HG02885 (cell line): ENCODE data around the gene TMEM161A.
"Not testable (repeated sequence)": the region's sequence is repeated elsewhere in the genome, so short reads cannot be mapped to it uniquely, and the experiment has no call there.

Source experiments
- ATAC-seq: cut with Tn5 transposase; IDR thresholded peaks from one replicate; pipeline ENCODE4 v1.9.1; 2021; ENCODE audit warnings: mild to moderate bottlenecking; ENCODE audit not compliant: unreplicated experiment, poor library complexity

TMEM161A gene

DNA sequence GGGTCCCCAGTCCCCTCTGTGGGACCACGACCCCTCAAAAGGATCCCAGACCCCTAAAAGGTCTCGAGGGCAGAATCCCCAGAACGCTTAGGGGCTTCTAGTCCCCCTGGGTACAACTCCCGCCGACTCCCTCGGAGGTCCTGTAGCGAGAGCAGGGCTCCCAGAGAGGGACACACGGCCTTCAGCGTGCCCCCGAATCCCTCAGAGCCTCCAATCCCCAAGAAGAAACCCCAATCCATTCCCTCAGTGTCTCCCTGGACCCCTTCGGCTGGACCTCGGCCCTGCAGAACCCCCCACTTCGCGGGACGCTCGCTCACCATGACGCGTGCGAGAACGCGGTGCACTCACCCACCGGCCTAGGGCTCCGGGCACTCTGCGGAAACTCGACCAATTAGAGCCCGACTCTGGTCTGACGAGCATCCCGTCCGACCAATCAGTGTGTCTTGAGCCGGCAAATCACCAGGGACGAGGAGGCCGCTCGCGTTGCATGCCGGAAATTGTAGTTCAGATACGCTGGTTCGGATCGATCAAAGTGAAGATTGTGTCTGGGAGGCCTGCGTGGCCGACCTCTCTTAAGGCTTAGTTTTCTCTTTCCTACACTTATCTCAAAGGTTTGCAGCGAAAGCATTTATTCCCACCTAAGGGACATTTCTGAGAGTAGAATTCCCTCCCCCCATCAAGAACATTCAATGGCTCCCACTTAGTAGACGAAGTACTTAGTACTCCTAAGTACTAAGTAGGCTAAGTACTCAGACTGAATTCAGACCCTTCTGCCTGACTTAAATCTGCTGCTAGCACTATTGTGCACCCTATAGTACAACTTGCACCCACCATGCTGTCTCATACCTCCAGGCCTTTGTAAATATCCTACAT, at the start of gene TMEM161A:
Gene TMEM161A, minus strand, starts transcription at position 370 of the 873 bp plus-strand sequence. Its CDS starts 50 bp downstream, at position 320.
- ATAC-seq = peak; percentile 99

DNA sequence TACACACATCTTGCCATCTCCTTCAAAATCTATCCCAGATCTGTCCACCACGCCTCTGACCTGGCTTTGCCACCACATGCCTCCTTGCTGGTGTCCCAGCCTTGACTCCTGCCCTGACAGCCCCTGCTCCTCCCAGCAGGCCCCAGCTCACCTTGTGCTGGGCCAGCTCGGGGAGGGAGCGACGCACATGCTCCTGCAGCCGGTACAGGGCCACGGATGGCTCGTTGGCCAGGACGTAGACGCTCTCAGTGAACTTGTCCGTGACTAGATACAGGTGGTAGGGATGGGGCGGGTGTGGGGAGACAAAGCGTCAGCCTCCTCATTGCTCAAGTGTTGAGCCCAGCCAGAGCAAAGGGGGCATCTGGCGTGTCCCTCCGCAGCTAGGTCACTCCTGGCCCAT, 48.5 kb upstream of the TMEM161A start:
- no peak for ATAC-seq

DNA sequence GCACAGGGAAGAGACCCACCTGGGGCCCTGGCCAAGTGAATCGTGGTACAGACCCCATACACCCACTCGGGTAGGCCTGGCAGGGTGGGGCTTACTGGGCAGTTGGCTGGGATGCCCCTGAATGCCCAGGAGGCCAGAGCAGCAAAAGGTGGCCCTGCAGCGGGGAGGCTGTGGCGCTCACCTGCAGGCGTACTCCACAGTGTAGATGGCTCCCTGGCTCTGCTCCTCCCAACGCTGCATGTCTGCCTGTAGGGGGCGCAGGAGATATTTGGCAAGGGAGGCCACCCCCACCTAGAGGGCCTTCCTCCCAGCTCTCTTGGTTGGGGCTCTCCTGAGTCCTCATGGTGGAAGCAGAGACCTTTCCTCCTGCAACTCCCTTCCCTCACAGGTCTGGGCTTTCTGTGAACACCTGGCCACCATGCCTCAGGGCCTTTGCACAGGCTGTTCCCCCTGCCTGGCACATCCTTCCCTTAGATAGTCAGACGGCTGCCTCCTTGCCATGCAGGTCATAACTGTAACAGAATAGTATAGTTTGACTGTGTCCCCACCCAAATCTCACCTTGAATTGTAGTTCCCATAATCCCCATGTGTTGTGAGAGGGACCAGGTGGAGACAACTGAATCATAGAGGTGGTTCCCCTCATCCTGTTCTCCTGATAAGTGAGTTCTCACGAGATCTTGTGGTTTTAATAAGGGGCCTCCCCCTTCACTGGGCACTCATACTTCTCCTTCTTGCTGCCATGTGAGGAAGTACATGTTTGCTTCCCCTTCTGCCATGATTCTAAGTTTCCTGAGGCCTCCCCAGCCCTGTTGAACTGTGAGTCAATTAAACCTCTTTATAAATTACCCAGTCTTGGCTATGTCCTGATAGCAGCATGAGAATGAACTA, 47.8 kb upstream of the TMEM161A start:
- no peak for ATAC-seq

DNA sequence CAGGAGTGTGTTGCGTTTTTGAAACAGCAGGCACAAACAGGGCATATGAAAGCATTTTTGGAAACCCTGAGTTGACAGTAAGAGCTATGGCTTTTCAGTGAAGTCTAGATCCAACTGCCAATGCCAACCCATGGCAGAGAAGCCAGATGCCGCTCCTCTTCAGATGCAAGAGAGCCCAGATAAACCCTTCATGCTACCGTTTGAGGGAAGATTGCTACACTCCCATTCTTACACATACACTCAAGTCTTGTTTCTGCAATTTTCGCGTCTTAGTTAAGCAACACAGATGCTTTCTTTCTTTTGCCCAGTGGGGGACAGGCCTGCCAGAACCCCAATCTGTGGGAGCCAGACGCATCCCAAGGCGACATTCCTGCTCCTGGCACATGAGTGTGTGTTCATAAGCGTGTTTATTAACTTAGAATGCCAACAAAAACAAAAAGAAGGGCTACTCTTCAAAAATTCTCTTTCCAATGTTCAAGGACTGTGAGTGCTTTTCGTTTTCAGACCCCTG, 43.3 kb upstream of the TMEM161A start:
- ATAC-seq = no peak

DNA sequence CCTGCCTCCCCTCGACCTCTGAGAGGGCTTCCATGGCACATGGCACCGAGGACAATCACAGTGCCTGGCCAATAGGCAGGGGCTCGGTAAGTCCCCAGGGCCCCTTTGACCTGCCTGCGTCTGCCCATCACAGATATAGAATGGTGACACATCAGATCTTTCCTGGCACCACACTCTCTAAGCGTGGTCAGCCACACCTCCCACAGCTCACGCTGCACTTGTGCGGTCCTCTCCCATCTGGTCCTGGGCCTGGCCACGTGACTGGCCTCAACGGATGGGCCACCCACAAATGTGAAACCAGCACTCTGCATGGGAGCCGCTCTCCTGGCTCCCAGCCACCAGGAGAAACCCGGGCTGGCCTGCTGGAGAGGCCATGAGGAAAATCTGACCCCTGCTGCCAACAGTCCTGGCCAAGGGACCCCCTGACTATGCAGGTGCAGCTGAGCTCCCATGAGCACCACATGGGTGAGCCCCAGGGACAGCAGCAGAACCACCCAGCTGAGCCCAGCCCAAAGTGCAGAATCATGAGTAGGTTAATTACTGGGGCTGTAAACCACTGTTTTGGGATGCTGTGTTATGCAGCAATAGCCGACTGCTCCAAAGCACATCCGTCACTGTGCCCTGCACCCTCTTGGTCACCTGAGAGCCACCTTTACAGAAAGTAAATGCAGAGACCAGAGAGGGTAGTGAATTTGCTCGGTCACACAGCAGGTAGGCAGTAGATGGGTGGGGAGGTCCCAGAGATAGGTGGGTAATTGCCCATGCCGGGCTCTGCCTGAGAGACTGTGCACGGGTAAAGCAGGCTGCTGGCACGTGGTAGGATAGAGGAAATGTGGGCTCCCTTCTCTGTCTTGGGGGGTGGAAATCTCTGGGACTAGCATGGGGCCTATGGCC, 41.5 kb upstream of the TMEM161A start:
- no peak for ATAC-seq

DNA sequence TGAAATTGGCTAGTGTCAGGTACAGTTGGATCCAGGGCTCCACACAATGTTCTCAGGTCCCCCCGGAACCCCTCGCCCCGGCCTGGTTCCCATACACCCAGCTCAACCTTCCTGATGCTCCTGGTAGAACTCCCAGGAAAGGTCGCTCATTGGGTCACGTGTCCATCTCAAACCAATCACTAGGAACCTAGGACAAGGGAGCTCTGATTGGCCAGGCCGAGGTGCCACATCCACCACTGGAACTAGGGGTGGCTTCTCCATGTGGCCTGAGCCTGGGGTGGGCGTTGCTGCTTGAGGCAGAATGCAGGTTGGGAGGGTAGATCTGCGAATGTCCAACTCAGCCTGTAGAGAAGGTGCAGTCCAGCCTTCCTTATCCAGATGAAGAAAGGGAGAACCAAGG, 38.7 kb upstream of the TMEM161A start:
- no peak for ATAC-seq

DNA sequence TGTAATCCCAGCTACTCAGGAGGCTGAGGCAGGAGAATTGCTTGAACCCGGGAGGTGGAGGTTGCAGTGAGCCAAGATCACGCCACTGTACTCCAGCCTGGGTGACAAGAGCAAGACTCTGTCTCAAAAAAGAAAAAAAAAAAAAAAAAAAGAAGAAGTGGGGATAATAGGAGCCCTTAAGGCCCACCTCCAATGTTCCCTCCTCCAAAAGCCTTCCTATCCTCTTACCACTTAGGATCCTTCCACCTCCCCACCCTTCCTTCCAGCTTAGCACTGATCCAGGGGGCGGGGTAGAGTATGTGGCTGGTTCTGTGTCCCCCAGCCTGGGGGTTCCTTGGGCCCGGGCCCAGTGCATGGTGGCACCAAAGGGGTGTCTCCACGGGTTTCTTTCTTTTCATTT, 35.0 kb upstream of the TMEM161A start:
- ATAC-seq = not testable (repeated sequence)

DNA sequence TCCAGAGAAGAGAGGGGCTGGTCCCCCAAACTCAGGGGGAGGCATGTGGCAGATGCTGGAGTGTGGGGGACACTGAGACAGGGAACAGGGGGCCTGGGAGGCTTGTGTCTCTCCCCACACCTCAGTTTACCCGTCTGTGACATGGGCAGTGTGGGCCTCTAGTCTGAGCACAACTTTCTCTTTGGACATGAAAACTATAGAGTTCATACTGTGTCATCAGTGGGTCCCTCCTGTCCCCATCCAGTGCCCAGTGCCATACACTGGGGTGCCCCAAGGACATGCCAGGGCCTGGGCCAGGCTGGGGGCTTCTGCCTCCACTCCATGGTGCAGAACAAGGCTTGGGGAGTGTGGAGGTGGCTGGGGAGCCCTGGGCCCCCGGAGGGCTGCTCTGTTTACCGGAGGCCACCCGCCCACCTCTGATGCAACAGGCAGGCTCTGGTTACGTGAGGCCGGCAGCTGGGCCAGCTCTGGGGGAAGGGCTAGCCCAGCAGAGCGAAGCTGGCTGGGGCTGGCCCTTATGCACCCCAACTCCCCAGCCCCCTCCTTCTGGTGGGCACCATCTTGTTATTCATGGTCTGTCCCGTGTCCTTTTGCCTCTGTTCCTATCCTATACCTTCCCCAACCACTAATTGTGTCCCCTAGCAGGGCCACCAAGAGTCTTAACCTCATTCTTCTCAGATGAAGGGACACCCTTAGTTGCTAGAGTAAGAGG, 33.7 kb upstream of the TMEM161A start:
- no peak for ATAC-seq

DNA sequence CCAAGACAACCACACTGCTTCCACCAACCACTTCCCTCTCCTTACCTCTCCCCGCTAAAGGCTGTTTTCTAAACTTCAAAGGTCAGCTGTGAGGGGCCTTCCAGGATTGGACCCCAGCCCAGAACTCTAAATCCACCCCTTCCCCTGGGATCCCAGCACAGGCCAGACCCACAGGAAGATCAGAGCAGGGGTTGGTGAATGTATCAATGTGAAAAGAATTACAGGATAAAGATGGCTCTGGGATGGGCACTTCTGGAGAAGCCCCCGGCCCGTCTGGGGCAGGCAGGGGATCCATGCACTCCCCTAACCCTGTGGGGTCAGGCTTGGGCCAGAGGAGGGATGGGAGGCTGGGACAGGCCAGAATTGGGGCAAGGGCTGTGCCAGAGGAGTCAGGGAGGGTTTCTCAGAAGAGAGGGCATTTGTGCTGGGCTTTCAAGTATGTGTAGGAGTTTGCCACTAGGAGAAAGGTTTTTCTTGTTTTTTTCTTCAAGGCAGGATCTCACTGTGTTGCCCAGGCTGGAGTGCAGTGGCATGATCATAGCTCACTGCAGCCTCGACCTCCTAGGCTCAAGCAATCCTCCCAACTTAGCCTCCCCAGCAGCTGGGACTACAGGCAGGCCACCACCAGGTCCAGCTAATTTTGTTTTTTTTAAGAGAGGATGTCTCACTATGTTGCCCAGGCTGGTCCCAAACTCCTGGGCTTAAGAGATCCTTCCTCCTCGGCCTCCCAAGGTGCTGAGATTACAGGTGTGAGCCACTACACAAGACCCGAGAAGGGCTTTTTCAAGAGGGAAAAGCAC, 32.8 kb upstream of the TMEM161A start:
- ATAC-seq = no peak

DNA sequence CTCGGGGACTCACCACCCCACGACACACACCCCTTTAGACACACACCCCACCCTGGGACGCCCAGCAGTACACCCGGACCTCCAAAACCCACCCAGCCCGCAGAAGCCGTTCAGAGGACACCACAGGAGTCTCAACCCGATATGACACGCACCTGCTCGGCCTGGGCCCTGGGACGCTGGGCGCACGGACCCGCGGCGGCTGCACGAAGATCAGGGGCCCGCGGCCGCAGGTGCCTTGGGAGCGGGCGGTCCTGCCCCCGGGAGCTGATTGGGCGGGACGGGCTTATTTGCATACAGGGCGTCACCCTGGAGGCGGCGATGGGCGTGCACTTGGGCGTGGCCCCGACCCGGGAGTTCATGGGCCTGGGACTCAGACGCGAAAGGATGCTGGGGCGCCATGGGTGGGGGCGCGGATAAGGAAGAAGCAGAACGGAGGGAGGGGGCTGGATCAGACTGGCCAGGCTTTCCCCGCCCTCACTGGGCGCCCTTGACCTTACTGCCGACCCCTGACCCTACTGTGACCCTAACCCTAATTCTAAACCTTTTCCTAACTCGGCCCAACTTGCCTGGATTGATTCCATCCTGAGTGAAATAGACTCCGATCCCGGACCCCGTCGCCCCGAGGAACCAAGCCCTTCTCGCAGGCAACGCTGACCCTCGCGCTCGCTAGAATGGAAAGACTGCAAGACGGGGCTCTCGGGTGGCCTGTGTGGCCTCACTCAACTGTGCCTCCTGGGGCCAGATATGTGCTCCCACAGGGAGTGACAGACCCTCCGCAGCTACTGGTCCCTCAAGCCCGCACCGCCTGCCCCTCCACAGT, 32.0 kb upstream of the TMEM161A start, which contains the start of gene MEF2B:
Gene MEF2B, minus strand, starts transcription at position 211 of the 820 bp plus-strand sequence. CDS start 19,528 bp downstream, outside the sequence.
- ATAC-seq = peak; percentile 86

DNA sequence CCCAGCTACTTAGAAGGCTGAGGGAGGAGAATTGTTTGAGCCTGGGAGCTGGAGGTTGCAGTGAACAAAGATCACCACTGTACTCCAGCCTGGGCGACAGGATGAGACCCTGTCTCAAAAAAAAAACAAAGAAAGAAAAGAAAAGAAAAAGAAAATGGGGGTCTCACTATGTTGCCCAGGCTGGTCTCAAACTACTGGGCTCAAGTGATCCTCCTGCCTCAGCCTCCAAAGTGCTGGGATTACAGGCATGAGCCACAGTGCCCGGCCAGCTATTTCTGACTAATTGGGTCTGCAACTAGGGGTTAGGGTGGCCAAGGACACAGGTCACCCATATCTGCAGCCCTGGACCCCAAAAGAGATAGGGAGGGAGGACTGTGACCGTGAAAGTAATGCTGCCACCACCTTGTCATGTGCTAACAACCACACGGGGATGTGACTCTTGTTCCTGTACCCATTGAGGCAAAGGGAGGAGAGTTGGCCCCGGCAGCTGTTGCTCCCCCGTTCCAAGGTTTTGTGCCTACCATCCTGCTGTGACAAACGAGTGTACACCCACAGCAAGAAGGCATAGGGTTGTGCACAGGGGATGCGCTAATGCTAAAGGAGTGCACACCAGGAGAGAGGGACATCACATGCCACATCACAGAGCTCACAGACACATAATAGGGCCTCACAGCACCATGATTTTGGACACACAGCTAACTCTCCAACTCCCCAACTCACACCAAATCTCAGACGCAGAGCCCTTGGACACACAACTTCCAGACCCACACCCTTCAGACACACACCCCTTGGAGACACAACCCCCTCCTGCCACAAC, 31.2 kb upstream of the TMEM161A start:
- ATAC-seq = peak; percentile 4

DNA sequence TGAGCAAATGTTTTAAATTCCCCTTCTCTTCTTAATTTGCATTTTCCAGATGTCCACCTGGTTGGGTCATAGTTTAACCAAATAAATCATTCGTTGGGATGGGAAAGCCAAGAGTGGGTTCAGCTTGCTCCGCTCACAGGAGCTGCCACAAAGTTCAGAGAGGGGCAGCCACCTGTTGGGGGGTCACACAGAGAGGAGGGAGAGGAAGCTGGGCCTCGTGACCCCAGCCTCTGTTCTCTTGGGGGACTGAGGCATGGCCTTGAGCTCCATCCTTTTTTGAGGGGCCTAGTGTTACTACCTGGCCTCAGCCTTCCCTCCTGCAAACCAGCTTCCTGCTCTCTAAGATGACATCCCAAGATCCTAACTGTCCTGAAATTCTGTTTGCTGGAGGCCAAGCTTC, 29.3 kb upstream of the TMEM161A start:
- no peak for ATAC-seq

DNA sequence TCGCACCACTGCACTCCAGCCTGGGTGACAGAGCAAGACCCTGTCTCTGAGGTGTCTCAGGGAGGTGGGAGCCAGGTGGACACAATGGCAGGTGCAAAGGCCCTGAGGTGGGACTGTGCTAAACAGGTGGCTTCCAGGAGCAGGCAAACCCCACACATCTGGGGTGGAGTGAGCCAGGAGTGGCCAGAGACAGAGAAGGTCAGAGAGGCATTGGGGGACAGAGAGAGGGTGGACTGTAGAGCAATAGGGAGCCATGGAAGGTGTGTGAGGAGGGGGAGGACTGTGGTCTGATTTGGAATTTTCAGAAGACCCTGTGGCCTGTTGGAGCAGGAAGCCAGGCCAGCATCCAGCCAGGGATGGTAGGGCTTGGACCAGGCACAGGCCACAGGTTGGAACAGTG, 27.1 kb upstream of the TMEM161A start:
- no peak for ATAC-seq

DNA sequence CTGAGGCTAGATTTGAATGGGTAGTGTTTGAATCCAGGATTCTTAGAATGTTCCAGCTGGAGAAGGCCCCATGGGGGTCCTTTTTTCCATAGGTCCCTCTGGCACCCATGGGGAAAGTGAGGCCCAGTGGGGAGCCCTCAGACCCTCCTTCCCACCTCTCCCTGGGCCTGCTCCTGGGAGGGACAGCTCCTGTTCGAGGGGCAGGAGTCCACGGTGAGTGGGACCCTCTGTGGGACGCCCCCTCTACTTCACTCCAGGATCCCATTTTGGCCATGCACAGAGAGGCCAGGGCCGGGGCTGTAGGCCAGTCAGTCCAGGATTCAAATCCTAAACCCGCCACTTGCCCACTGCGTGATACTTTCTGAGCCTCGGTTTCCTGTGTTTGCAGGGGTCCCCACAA, 24.2 kb upstream of the TMEM161A start:
- ATAC-seq = no peak

DNA sequence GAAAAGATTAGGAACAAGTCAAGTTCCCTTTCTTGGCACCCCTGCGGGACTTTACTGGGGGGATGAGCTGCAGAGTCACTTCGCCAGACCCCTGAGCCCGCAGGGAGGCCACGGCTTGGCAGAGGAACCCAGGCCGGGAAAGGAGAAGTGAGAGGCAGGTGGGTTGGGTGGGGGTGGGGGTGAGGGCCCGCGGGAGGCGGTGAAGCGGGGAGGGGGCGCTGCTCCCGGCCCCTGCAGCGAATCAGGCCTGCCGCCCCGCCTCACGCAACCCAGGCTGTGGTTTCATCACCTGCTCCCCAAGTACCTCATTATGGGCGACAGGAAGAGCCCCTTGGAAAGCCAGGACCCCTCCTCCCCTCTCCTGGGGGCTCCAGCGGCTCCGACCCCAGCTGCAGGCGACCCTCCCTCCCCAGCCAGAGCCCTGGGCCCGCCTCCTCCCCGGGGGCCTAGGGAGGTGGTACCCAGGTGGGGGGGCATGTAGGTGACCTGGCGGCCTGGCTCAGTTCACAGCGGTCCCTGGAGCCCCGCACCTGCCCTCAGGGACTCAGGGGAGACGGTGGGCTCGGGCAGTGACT, 22.3 kb upstream of the TMEM161A start:
- peak; percentile 47 for ATAC-seq

DNA sequence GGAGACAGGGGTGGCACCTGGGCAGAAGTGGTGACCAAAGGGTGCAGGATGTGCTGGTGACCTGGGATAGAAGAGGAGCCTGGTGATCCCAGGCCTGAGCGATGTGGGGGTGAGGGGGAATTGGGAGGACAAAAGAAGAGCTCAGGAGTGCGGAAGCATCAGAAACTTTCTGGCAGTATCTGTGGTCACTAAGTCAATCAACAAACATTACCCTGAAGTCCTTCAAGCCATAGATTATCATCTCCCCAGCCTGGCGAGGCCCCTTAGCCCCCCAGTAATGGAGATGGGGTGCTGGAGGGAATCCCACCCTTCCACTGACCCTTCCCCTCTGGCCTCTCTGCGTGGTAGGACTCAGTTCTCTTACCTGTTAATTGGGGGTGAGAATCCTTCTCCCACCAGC, 21.3 kb upstream of the TMEM161A start:
- ATAC-seq = no peak
